ENCODE measurements around the gene MUC5AC.

MUC5AC gene

GRCh38 chr11:1197886-1198560 is 40.3 kb downstream of the MUC5AC start:
- no peak for DNase-seq

GRCh38 chr11:1198561-1199240 is 40.9 kb downstream of the MUC5AC start:
- DNase-seq: no peak

- DNase-seq: no peak
Measured at GRCh38 chr11:1199241-1199750, 41.5 kb downstream of the MUC5AC start.

- DNase-seq: no peak
Measured at GRCh38 chr11:1199751-1200610, 42.2 kb downstream of the MUC5AC start.

GRCh38 chr11:1200611-1201191 is 42.9 kb downstream of the MUC5AC start:
- DNase-seq: no peak

DNA sequence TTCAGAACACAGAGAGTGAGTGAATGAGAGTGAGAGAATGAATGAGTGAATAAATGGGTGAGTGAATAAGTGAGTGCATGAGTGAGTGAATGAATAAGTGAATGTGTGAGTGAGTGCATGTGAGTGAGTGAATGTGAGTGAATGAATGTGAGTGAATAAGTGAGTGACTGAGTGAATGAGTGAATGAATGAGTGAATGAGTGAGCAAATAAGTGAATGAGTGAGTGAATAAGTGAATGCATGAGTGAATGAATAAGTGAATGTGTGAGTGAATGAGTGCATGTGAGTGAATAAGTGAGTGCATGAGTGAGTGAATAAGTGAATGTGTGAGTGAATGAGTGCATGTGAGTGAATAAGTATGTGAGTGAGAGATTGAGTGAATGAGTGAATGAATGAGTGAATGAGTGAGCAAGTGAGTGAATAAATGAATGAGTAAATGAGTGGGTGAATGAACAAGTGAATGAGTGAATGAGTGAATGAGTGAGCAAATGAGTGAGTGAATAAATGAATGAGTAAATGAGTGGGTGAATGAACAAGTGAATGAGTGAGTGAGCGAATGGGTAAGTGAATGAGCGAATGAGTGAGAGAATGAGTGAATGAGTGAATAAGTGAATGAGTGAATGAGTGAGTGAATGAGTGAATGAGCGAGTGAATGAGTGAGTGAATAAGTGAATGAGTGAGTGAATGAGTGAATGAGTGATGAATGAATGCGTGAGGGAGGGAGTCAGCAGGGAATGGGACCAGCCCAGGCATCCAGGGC is 43.8 kb downstream of the MUC5AC start:
- DNase-seq: no peak

GRCh38 chr11:1202154-1202775 is 44.5 kb downstream of the MUC5AC start:
- DNase-seq: no peak

DNA sequence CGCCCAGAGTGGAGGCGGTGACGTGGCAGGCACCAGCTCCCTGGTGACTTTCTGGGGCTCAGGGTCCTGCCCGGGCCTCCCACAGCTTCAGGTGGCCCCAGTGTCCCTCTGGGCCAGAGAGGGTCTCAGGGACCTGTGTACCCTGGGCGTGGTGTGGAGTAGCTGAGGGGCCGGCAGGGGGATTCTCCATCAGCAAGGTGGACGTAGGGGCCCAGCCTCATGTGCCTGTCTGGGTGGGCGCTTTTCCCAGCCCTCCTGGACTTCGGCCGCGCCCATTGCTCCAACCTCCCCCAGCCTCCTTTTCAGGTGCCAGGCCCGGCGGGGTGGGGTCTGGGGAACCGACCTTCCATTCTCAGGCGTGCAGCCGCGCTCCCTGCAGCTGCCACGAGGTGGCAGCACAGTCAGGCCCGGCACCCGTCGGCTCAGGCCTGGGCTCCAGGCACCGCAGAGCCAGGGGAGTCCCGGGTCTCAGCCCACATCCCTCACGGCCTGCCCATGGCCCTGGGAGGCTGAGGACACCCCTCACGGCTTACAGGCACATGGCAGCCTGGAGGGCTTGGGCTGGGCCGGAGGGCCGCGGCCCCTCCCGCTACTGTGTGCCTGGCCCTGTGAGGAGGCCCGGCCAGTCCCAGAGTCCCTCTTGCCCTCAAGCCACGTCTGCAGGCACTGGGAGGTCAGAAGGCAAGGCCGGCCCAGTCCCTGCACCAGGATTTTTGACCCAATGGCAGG is 45.2 kb downstream of the MUC5AC start:
- peak; percentile 11 for DNase-seq

DNA sequence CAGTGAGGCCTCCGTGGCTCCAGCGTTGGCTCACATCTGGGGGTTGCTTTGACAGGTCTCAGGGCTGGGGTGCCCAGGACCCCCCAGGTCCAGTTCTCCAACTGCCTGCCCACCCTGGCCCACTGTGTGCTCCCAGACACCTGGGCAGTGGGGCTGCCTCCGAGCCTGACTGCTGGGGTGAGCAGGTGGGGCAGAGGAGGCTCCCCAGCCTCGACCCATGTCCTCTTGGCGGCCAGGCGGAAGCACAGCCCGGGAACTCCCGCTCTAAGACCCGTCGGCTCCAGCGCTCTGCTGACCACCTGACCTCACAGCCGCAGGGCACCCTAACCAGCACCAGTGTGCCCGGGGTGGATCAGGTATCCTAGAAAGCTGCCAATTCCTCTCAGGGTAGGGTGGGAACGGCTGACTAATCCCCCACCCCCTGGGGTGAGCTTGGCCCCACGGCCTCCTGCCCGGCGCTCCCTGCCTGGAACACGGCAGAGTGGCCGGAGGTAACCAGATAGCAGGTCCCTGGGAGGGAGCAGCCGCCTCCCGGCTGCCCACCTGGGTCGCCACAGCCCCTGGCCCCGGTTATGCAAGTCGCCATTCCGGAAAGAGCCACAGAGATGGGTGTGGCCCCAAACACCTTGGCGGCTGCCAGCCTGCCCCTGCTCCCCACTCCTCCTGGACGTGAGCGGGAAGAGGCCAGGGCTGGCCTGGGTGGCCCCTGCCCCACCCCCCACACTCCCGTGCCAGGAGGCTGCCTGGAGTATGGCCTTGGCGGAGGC is 45.9 kb downstream of the MUC5AC start:
- DNase-seq: no peak

DNA sequence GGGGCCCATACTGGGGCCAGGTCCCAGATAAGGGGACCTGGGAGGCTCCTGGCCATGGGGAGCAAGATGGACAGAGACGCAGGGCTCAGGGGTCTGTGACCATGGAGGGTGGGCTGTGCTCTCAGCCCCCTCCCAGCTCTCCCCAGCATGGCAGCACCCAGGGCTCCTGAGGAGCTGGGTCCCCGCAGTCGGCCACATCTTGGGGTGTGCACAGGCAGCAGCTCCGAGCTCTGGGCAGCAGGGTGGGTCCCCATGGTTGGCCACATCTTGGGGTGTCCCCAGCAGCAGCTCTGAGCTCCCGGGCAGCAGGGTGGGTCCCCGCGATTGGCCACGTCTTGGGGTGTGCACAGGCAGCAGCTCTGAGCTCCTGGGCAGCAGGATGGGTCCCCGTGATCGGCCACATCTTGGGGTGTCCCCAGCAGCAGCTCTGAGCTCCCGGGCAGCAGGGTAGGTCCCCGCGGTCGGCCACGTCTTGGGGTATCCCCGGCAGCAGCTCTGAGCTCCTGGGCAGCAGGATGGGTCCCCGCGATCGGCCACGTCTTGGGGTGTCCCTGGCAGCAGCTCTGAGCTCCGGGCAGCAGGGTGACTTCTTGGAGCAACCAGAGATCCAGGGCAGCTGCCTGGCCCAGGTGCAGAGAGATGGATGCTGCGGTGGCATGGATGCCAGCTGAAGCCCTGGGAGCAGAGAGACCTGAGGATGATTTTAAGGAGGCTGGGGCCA is 46.8 kb downstream of the MUC5AC start:
- DNase-seq: no peak

DNA sequence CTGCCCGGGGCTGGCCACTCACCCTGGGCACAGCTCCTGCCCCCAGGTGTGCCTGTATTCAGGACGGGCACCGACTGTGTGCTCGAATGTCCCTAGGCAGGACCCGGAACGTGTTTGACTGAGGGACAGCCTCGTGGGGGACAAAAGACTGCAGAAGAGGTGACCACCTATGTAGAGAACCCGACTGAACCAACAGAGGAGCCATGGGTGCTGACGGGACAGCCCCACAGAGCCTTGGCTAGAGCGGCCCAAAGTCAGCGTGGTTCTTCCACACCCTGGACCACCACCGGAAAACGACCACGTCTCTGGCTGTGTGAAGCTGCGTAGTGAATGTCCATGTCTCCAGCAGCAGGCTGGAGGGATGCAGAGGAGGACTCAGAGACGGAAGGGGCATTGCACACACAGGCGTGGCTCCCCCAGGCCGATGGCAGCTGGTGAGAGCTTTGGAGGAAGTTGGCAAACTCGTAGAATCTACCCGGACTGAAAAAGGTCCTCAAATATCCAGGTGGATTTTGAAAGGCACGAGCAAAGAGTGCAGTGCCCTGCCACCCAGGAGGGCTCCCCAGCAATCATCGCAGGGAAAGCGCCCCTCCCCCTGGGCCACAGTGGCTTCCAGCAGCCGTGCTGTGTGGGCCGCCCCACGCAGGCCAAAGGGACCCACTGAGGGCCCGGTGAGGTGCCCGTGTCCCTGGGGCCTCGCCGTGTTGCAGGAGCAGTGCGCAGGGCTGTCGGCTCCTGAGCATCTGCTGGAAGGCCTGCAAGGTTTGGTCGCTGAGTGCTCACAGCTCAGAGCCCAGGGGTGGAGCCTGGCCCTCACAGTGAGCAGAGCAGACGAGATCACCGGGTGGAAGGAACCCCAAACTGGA is 47.6 kb downstream of the MUC5AC start:
- no peak for DNase-seq

GRCh38 chr11:1205987-1206331 is 48.2 kb downstream of the MUC5AC start:
- DNase-seq: no peak

DNA sequence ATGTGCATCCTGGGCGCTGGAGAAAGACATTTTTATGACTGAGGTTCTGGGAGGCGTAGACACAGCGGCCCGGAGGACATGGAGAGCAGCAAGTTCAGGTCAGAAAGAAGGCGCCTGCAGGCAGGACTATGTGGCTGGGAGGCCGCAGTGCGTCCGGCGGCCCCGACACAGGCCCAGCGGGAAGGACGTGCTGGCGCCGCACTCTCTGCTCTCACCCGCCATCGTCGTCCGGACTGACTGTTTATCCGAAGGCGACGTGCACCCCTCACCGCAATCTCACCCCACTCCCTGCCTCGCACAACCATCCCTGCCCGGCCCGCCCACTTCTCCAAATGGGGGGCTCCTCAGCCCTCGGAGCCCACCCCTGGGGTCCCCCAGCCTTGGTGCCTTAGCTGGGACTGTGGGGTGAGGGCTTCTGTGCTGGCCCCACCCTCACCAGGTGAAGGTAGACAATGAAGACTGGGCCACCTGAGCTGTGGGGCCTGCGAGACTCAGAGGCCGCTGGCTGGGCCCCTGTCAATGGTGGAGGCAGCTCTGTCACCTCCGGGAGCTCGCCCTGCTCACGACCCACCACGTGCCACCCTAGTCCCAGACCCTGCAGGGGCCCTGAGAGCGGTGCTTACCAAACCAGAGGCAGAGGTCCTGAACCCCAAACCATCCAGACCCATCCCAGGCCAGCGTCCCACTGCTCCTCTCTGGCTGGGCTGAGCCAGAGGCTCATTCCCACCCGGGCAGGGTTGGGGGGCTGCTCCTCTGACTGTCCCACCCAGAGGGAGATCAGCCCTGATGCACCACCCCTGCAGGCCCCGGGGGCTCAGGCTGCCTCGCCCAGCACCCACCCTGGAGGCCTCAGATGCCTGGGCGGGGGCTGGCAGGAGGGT is 48.9 kb downstream of the MUC5AC start:
- no peak for DNase-seq

GRCh38 chr11:1207401-1208143 is 49.8 kb downstream of the MUC5AC start:
- no peak for DNase-seq

- DNase-seq: no peak
Measured at GRCh38 chr11:1208144-1208393, 50.3 kb downstream of the MUC5AC start.

DNA sequence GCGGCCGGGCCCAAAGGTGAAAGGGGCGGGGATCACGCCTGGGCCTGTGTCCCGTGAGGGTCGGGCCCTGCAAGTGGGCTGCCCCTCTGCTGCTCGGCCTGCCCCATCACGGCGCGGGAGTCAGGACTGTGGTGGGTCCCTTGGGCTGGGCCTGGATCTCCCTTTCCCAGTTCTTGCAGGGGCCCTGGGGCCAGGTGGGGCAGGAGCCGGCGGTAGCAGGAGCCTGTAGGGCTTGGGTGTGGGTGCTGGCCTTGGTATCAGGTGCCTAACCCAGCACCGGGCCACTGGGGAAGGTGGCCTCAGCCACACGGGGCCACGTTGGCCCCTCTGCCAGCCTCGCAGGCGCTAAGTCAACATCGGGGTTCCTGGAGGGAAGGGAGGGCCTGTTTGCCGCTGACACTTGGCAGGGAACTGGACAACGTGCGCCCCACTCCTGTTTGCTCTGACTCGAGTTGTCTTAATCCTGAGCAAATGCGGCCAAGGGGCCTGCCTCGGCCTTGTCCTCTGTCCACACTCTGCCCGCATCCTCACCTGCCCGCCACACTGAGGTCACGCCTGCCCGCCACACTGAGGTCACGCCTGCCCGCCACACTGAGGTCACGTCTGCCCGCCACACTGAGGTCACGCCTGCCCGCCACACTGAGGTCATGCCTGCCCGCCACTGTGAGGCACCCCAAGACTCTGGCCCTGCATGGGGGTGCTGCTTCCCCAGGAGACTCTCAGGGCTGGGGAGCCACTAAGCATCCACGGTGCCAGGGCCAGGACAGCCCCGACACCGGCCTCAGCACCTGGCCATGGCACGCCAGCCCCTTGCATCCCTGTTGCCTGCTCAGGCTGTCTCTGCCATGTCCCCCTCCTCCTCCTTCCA is 50.9 kb downstream of the MUC5AC start:
- no peak for DNase-seq

Data from NK-92 treated with Interleukin-12 subunit alpha and Interleukin-12 subunit beta, amount 100 ng/mL, for 24 hours (cell line).